HG03457 (cell line): ENCODE data around the gene WDFY2.
"Not testable (repeated sequence)": the region's sequence is repeated elsewhere in the genome, so short reads cannot be mapped to it uniquely, and the experiment has no call there.

ENCODE experiments used
- ATAC-seq: cut with Tn5 transposase; IDR thresholded peaks from one replicate; pipeline ENCODE4 v1.9.1; 2021; ENCODE audit warnings: moderate number of reproducible peaks; ENCODE audit not compliant: unreplicated experiment

The WDFY2 gene

GRCh38 chr13:51663973-51664957, 80.0 kb downstream of the WDFY2 start:
- ATAC-seq, result no peak

DNA sequence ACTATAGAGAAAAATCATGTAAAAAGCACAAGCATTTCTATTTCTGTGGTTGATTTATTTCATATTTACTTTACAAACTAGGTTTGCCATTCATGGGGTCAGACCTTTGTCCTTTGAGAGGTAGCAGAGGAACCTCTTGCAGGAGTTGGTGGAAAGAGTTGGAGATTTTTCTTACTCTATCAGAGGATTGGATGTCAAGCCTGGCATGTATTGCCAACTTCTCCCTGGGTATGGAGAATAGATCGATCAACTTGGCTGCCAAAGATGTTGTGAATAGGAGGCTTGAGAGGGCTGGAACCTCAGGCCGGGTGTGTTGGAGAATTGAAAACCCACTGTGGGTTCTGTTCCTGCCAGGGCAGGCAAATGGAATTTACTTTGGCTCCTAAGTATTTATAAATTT, 81.2 kb downstream of the WDFY2 start:
- ATAC-seq, result no peak

GRCh38 chr13:51666374-51666773, 82.1 kb downstream of the WDFY2 start:
- no peak for ATAC-seq

DNA sequence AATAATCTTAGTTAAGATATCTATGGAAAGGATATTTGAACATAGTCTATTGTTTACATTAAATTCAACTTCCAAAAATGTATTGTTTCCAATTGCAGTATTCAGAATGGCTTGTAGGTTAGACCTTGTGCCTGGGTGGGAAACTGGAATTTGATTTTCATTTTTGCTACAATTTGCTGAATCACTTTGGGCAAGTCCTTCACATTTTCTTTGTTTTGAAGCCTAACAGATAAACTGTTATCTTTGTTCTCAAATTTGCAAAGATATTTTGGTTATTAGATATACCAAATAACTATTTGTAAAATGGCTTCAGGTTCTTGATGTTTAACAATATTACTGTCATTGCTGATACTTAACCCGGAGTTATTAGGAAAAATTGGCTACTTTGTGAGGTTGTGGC, 82.6 kb downstream of the WDFY2 start:
- ATAC-seq, result no peak

DNA sequence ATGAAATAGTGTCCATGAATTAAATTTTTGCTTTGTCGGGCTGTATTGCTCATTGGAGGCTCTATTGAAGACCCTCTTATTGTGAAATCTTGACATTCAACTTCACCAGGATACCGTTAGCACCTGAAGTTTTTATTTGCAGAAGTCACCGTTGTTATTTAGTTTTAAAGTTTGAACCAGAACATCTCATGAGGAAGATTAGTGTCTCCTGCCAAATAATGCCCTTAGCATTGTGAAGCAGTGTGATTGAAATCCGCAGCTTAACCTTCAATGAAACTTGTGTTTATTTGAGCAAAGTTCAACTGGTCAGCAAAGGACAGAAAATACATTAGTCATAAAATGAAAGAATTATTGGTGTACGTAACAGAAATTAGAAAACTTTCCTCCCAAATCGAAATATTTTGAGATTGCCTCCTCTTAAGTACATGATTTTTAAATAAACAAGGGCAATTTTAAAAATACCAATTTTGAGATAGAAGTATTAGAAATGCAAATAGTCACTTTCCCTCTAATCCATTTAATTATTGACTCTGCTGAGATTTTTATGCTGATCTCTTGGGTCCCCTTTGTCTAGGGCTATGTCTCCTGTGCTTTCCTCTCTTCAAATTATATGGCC, 84.4 kb downstream of the WDFY2 start:
- ATAC-seq, result no peak

DNA sequence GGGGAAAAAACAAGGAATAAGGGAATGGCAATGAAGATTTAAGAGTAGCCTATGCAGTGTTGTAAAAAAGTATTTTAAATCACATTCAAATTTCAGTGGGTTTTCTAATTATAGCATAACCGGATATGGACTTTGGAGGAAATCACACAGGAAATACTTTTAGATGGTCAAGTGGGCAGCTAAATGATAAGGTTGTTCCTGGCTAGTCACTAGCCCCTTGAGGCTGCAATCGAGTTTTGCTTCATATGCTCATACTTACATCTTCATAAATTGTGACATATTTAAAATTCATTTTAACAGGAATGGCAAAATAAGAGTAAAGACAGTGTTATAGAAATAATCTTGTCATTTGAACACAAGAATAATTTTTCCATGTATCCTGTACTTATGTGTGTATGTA, 88.9 kb downstream of the WDFY2 start:
- no peak for ATAC-seq

GRCh38 chr13:51674276-51674675, 90.0 kb downstream of the WDFY2 start:
- no peak for ATAC-seq

DNA sequence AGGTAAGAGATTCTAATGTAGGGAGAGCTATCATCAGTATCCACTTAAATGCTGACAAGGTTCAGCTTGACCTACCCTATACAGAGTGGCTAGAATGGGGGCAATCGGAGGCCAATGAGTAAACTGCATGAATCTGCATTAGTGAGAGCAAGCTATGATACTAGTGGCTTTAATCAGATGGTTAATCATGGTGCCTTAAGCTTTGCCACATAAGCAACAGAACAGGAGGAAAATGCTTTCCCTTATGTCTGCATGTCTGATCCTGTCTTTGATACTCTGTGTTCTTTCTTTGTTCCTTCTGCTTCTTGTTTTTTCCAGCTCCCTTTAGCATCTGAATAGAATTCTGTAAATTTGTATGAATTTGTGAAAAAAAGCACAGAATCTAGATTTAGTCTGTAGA, 91.1 kb downstream of the WDFY2 start:
- no peak for ATAC-seq

- ATAC-seq, result no peak
Measured at GRCh38 chr13:51675877-51676276, 91.6 kb downstream of the WDFY2 start.

GRCh38 chr13:51676739-51677138, 92.5 kb downstream of the WDFY2 start:
- ATAC-seq, result no peak

DNA sequence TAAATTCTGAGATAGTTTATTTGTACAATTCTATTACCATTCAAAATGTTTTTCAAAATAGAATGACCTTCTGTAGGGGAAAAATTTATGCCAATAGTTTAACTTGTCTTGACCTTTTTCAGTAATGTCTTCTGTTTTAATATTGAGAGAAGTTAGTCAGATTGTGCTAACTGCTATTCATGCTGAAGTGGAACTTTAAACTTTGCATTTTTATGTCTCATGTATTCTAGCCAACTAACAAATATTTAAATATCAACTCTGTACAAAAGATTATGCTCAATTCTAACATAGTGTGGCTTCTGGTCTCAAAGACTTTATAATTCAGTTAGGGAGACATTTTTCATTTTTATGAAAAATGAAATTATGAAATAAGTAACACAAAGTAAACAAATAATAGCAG, 94.2 kb downstream of the WDFY2 start:
- ATAC-seq, result no peak

- no peak for ATAC-seq
Measured at GRCh38 chr13:51679616-51680015, 95.4 kb downstream of the WDFY2 start.

- ATAC-seq, result no peak
Measured at GRCh38 chr13:51681037-51681678, 96.9 kb downstream of the WDFY2 start.

GRCh38 chr13:51682686-51683085, 98.4 kb downstream of the WDFY2 start:
- no peak for ATAC-seq

DNA sequence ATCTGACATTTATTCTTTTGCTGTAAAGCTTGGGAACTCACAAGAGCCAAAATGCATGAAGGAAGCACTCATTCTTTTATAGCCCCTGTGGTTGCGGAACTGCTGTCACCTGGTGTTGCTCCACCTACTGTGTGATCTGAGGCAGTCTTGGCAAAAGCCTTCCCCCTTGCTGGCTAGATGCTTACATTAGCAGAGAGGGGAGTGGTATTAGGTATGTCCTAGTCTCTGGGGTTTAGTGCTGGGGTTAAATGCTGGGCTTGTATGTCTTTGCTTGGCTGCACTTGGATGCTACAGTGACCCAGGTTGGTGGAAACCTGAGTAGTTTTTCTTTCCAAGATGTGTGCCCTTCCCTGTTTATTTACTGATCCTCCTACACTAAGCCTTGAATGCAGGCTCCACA, 99.3 kb downstream of the WDFY2 start:
- no peak for ATAC-seq

GRCh38 chr13:51684076-51684475, 99.8 kb downstream of the WDFY2 start:
- no peak for ATAC-seq

DNA sequence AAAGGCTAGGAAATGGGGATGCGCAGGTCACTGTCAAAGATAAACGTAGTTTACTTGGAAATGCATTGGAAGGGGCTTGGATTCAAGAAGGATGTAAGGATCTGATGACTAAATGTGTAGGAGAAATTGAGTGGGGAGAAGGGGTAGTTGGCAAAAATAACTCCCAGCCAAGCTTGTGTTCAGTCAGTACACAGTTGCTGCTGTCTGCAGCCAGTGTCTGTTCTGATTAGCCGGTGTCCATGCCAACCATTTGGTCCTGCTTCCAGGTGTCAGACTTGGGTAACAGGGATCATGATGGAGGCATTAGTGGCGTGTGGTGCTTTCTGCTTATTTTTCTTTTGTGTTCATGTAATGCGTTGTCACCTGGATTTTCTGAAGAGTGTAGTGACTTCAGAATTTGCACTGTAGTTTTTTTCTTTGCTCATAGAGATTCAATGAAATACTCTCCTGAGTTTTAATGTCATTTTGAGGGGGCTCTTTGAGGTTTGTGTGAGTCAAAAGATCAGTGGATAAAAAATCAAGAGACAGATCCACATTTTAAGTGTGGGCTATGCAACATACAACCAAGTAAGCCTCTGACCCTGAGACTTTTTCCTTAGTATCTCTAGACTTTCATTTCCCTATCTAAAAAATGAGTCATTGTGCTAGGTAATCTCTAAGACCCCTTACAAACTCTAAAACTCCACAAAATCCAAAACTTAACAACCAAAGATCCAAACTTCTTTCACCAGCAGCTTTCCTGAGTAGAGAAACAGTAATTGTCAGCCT, 103.9 kb downstream of the WDFY2 start:
- ATAC-seq, result no peak

- ATAC-seq, result no peak
Measured at GRCh38 chr13:51688937-51689662, 104.8 kb downstream of the WDFY2 start.

DNA sequence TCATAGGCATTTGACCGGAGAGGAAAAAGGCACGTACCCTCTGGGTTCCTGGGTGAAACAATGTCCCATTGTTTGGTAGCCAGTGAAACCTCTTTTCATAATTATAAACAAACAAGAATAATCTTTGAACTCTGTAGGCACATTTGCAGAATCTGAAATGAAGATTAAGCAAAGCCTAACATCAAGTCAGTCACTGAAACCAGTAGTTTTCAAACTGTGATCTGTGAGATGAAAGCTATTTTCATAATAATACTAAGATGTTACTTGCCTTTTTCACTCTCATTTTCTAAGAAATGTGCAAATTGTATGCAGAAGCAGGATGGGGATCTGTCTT, 105.4 kb downstream of the WDFY2 start:
- no peak for ATAC-seq

GRCh38 chr13:51695677-51696076, 111.4 kb downstream of the WDFY2 start:
- not testable (repeated sequence) for ATAC-seq

DNA sequence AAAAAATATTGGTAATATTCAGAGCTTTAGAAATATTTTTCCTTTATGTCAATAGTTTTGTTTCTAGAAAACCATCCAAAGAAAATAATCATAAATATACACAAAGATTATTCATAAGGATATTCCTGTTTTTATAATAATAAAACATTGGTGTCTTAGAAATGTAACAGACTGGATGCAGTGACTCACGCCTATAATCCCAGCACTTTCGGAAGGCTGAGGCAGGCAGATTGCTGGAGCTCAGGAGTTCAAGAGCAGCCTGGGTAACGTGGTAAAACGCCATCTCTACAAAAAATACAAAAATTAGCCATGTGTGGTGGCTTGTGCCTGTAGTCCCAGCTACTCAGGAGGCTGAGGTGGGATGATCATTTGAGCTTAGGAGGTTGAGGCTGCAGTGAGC, 112.9 kb downstream of the WDFY2 start:
- ATAC-seq, result no peak
